Breast epithelium (tissue), 4 donors: Measurements from ENCODE around the gene LAMB4. TPM values are rescaled to one million over a fixed set of nuclear protein-coding genes. Genes with fewer than 3 reads are reported as not detected.

Experiments used
- DNase-seq, 2 donors: peaks; one replicate each; pipeline ENCODE4 v3.0.0-alpha.2; 2019; ENCODE audit warnings: low spot score in 2 of 2
- H3K27ac ChIP-seq, 2 donors: fragments of 200-600 bp; sonication (generic) in 1 of 2; one replicate each; pipeline ENCODE4 v1.5.1; 2016 to 2019; ENCODE audit warnings: mild to moderate bottlenecking in 1 of 2
- H3K27me3 ChIP-seq, 2 donors: fragments of 200-600 bp; sonication (generic) in 1 of 2; one replicate each; pipeline versions ENCODE4 v1.5.1 to v1.6.0; 2017 to 2019; ENCODE audit warnings: control low read depth in 1 of 2, mild to moderate bottlenecking in 1 of 2
- H3K36me3 ChIP-seq: fragments of 200-600 bp; one replicate; pipeline ENCODE4 v1.5.1; 2019
- H3K4me1 ChIP-seq, 2 donors: fragments of 200-600 bp; sonication (generic); one replicate each; pipeline ENCODE4 v1.5.1; 2016 to 2019; ENCODE audit warnings: control low read depth in 1 of 2
- H3K4me3 ChIP-seq, 3 donors: fragments of 200-600 bp; sonication (generic); 1 replicate in 2 of 3; 2 replicates in 1 of 3; pipeline ENCODE4 v1.5.1; 2016 to 2019; ENCODE audit warnings: mild to moderate bottlenecking in 3 of 3, moderate library complexity in 2 of 3
- H3K9me3 ChIP-seq, 2 donors: fragments of 200-600 bp; sonication (generic) in 1 of 2; one replicate each; pipeline ENCODE4 v1.5.1; 2016 to 2019; ENCODE audit warnings: control low read depth in 1 of 2
- POLR2A ChIP-seq: fragments of 450-650 bp; IDR thresholded peaks from one replicate; pipeline ENCODE4 v1.6.1; 2016; ENCODE audit warnings: antibody characterized with exemption, mild to moderate bottlenecking, moderate library complexity
- POLR2AphosphoS5 ChIP-seq, 3 donors: sonication (generic); formaldehyde crosslinking; IDR thresholded peaks; one replicate each; pipeline ENCODE4 v1.6.1; 2017; ENCODE audit warnings: antibody characterized with exemption in 3 of 3
- intact Hi-C: fragments of 100-400 bp; cut with DNase I; formaldehyde crosslinking; loops from one replicate; pipeline ENCODE4 v1.15.1; 2023; ENCODE audit warnings: low total_unique reads
- total RNA-seq, 3 donors: library from RNA; depleted of rRNA; stranded (reverse); fragments of >200 nt; gene quantifications; one replicate each; pipeline ENCODE4 v1.1.0, GENCODE V29; 2016
- TF ChIP-seq, protein P1 (sequence below), 3 donors: fragments of 450-650 bp; IDR thresholded peaks; one replicate each; pipeline ENCODE4 v1.5.1; 2016 to 2017; ENCODE audit warnings: antibody characterized with exemption in 3 of 3, mild to moderate bottlenecking in 3 of 3, moderate library complexity in 3 of 3

LAMB4 gene
- total RNA-seq, 3 donors from 2014 or later: 0.29 to 0.98 (median 0.48) TPM

DNA sequence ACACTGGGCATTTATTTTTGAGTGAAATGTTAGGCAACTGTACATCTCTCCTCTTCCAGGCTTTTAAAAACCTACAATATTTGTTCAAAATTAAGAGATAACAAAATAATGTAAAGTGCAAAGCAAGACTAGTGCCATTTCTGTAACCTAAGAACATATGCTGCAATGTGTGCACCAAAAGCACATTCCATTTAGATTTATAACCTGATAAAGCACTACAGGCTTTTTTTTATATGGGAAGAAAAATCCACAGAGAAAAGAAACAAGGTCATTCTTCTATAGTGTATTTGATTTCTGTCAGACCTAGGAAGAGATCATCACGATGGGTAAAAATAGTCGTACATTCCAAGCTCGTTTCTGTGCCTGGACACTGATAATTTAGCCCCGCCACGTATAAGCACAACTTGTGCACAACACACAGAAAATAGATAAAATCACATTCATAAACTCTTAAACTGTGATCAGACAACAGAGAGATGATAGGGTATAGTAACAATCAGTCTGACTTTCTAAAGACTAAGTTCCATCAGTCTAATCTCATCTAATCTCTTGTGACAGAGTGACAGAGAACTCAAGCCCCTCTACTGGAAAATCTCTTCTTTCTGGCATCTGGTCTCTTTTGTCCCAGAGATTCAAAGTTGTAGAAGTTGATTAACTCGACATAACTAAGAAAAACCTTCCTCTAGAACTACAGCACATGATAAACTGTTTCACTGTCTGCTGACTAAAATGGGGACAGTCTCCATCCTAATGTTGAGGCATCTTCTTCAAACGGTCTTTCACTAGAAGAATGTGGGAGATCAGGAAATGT is 133.9 kb downstream of the LAMB4 start:
- no peaks in the 10 kb centered on the region for H3K9me3 ChIP-seq
- H3K36me3 ChIP-seq: no peaks in the 10 kb centered on the region
- no peaks in the 10 kb centered on the region for H3K27me3 ChIP-seq
- peak overlapping the region in 1 of 3 donors; percentile 4 for H3K4me3 ChIP-seq
- H3K4me1 ChIP-seq: peaks cover 0 to 4% of the 10 kb centered on the region in 2 donors
- intact Hi-C loops: no loop called here
- TF ChIP-seq, protein P1, sequence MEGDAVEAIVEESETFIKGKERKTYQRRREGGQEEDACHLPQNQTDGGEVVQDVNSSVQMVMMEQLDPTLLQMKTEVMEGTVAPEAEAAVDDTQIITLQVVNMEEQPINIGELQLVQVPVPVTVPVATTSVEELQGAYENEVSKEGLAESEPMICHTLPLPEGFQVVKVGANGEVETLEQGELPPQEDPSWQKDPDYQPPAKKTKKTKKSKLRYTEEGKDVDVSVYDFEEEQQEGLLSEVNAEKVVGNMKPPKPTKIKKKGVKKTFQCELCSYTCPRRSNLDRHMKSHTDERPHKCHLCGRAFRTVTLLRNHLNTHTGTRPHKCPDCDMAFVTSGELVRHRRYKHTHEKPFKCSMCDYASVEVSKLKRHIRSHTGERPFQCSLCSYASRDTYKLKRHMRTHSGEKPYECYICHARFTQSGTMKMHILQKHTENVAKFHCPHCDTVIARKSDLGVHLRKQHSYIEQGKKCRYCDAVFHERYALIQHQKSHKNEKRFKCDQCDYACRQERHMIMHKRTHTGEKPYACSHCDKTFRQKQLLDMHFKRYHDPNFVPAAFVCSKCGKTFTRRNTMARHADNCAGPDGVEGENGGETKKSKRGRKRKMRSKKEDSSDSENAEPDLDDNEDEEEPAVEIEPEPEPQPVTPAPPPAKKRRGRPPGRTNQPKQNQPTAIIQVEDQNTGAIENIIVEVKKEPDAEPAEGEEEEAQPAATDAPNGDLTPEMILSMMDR (IDR thresholded peaks at IDR 0.05): no peak
- TF ChIP-seq POLR2A (no peak), POLR2AphosphoS5 (IDR thresholded peaks at IDR 0.05) (no peak)
- no peak for DNase-seq
- peak overlapping the region in 1 of 2 donors; percentile 70 for H3K27ac ChIP-seq

DNA sequence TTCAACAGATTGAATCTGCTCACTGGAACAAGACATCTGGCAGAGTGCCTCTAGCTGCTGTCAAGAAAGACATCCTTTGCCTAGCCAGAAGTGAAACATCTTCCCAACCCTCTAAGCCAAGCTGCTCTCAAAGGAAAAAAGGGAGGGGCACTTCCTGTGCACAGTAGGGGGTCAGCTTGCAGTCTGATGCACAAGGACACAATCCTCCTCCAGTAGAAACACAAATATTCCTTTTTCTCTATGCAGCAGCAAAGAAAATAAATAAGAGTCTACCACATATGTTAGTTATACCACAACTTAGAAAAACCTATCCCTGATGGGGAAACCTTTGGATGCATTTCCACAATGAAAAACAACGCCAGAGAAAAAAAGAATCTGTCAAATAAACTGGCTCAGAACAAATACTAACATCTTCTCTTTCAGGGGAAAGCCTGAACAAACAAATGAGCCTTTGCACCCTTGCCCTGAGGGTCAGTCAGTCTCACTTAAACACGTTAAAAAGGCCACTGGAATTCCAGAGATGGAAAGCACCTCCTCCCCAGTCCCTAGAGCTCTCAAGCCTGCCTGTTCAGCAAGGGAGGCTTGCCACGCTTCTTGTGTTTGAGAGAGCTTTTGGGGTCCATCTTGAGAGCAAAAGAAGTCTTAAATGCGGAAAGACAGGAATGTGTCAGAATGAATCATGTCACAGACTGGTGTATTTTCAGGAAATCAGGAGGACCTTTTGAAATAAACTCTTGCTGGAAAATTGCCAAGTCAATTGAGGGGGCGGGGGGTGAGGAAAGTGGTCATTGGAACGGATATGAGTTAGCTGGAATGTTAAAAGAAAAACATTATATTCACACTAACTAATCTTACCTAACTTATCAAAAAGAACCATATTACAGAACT is 134.7 kb downstream of the LAMB4 start:
- no peaks in the 10 kb centered on the region for H3K9me3 ChIP-seq
- DNase-seq: no peak
- no peaks in the 10 kb centered on the region for H3K36me3 ChIP-seq
- TF ChIP-seq POLR2AphosphoS5 (IDR thresholded peaks at IDR 0.05) (peak in 1 of 3 donors; percentile 29), POLR2A (no peak)
- H3K4me3 ChIP-seq: peak overlapping the region in 1 of 3 donors; percentile 26
- H3K27ac ChIP-seq: peak overlapping the region in 1 of 2 donors; percentile 70
- intact Hi-C loops: no loop called here
- H3K27me3 ChIP-seq: no peaks in the 10 kb centered on the region
- H3K4me1 ChIP-seq: peaks cover 0 to 3% of the 10 kb centered on the region in 2 donors

DNA sequence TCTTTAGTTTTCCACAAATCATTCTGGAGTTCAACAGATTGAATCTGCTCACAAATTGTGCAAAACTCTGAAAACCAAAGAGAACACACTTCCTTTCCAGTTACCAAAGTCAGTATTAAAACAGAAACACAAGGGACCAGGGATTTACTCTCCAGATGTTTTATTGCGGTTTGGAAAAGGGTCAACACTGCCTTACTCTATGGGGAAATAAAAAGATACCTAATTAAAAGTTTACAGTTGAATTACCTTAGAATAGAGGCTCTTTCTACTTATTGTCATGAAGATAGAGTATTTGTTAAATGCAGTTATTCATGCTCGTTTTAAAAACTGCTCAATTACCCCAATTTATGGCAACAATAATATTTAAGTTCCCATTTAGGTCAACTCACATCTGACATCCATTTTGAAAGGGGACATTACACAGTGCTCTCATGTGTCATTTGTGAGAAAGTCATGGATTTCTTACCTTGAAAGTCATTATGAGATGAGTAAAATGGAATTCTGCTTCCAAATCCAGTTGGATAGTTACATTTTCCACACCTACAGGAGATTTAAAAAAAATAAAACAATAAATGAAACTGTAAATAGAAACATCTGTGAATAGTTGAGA is 135.6 kb downstream of the LAMB4 start:
- no peak for DNase-seq
- H3K9me3 ChIP-seq: no peaks in the 10 kb centered on the region
- H3K4me1 ChIP-seq: no peaks in the 10 kb centered on the region
- no peaks in the 10 kb centered on the region for H3K36me3 ChIP-seq
- no peak overlapping the region for H3K4me3 ChIP-seq
- intact Hi-C loops: no loop called here
- peak overlapping the region in 1 of 2 donors; percentile 79 for H3K27ac ChIP-seq
- no peak for TF ChIP-seq POLR2AphosphoS5 (IDR thresholded peaks at IDR 0.05)
- no peak for TF ChIP-seq POLR2A
- TF ChIP-seq, protein P1 (IDR thresholded peaks at IDR 0.05): no peak
- H3K27me3 ChIP-seq: no peaks in the 10 kb centered on the region

DNA sequence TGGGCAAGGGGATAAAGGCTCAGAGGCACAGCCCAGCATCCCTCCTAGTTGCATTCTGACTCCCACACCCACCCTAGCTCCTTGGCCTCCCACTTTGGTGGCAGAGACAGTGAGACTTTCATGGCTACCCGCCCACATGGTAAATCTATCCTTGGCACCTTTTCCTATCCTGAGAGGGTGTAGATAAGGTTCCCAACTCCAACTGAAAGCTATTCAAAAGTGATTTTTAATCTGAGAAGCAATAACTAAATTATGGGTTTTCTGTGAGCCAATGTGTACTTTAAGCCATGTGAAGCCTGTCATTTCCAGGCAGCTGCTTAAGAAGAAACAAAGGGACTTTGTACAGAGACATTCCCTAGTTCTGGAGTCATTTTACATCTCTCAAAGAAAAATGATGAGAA is 136.3 kb downstream of the LAMB4 start:
- intact Hi-C loops: no loop called here
- no peaks in the 10 kb centered on the region for H3K9me3 ChIP-seq
- no peaks in the 10 kb centered on the region for H3K36me3 ChIP-seq
- no peak for DNase-seq
- no peaks in the 10 kb centered on the region for H3K4me1 ChIP-seq
- TF ChIP-seq, protein P1 (IDR thresholded peaks at IDR 0.05): no peak
- TF ChIP-seq POLR2AphosphoS5 (IDR thresholded peaks at IDR 0.05) (no peak), POLR2A (no peak)
- H3K27me3 ChIP-seq: no peaks in the 10 kb centered on the region
- no peak overlapping the region for H3K4me3 ChIP-seq
- H3K27ac ChIP-seq: peak overlapping the region; percentile 17 to 79

DNA sequence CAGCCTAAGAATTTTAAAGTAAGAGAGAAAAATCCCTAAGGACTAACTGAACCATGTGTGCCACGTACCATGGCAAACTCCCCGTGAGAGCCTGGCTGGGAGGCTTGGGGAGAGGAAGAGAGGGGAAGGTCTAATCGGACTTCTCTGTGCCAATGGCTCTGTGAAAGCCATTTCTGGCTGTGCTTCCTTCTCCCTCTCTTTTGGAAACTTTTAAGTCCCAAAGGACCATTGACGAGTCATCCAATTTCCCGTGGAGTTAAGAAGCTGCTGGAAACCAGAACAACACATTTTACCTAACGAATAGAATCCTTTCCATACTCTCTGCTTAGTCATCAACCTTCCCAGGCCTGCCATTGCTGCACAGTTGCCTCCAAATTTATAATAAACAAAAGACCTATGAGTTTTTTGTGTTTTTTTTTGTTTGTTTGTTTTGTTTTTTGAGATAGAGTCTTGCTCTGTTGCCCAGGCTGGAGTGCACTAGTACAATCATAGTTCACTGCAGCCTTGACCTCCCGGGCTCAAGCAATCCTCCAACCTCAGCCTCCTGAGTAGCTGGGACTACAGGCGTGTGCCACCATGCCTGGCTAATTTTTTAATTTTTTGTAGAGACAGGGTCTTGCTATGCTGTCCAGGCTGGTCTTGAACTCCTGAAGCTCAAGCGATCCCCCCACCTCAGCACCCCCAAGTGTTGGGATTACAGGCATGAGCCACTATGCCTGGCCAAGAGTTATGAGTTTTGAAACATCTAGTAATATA is 140.4 kb downstream of the LAMB4 start:
- TF ChIP-seq POLR2A (no peak), POLR2AphosphoS5 (IDR thresholded peaks at IDR 0.05) (no peak)
- TF ChIP-seq, protein P1 (IDR thresholded peaks at IDR 0.05): no peak
- Histone ChIP-seq H3K9me3 (no peaks in the 10 kb centered on the region), H3K4me3 (no peak overlapping the region), H3K27ac (peak overlapping the region in 1 of 2 donors; percentile 13), H3K4me1 (no peaks in the 10 kb centered on the region), H3K27me3 (no peaks in the 10 kb centered on the region), H3K36me3 (no peaks in the 10 kb centered on the region)
- intact Hi-C loops: no loop called here
- DNase-seq: no peak
